Natural killer cell (primary cell): ENCODE measurements around the gene PROM1. TPM values are rescaled to one million over a fixed set of nuclear protein-coding genes. Genes with fewer than 3 reads are reported as not detected.

Source experiments
- ATAC-seq, 3 donors: fragments of 150-1000 bp in 2 of 3; fragments of 200-7000 bp in 1 of 3; cut with Tn5 transposase; 1 replicate in 1 of 3; 2 replicates in 2 of 3; pipeline ENCODE4 v1.10.0; 2021; ENCODE audit warnings: mild to moderate bottlenecking in 2 of 3, moderate library complexity in 2 of 3
- DNase-seq, 2 donors: peaks; one replicate each; pipeline versions ENCODE4 v3.0.0 to v3.0.0-alpha.2; 2013 to 2021; ENCODE audit warnings: mixed read lengths in 1 of 2
- H3K27ac ChIP-seq: one replicate; pipeline ENCODE4 v1.5.1; 2013; ENCODE audit warnings: mild to moderate bottlenecking, low read length
- H3K27me3 ChIP-seq: one replicate; pipeline ENCODE4 v1.6.1; 2013; ENCODE audit warnings: low read length; ENCODE audit not compliant: control insufficient read depth, insufficient read depth
- H3K36me3 ChIP-seq: one replicate; pipeline ENCODE4 v1.6.1; 2013; ENCODE audit warnings: low read length; ENCODE audit not compliant: control insufficient read depth, insufficient read depth
- H3K4me1 ChIP-seq: one replicate; pipeline ENCODE4 v1.6.1; 2013; ENCODE audit warnings: low read length; ENCODE audit not compliant: control insufficient read depth, insufficient read depth
- H3K4me3 ChIP-seq: one replicate; pipeline ENCODE4 v1.5.1; 2013; ENCODE audit warnings: low read length
- H3K9me3 ChIP-seq: one replicate; pipeline ENCODE4 v1.6.1; 2013; ENCODE audit warnings: low read length; ENCODE audit not compliant: control insufficient read depth, insufficient read depth
- H3K27ac Mint-ChIP-seq, 2 donors: one replicate each; pipeline ENCODE4 v1.8.0; 2022; ENCODE audit warnings: mild to moderate bottlenecking in 2 of 2, mixed read lengths in 2 of 2, moderate library complexity in 1 of 2
- H3K27me3 Mint-ChIP-seq, 2 donors: one replicate each; pipeline ENCODE4 v1.8.0; 2022; ENCODE audit warnings: low read depth in 2 of 2, mixed read lengths in 2 of 2
- H3K36me3 Mint-ChIP-seq: one replicate; pipeline ENCODE4 v1.8.0; 2022; ENCODE audit warnings: mixed read lengths
- H3K4me1 Mint-ChIP-seq, 2 donors: one replicate each; pipeline ENCODE4 v1.8.0; 2022; ENCODE audit warnings: mixed read lengths in 2 of 2
- H3K4me3 Mint-ChIP-seq: one replicate; pipeline ENCODE4 v1.8.0; 2022; ENCODE audit warnings: mild to moderate bottlenecking, moderate library complexity, mixed read lengths
- H3K9me3 Mint-ChIP-seq, 2 donors: one replicate each; pipeline ENCODE4 v1.8.0; 2022; ENCODE audit warnings: mixed read lengths in 2 of 2
- CTCF ChIP-seq: fragments of 200-600 bp; IDR thresholded peaks from one replicate; pipeline ENCODE4 v1.8.0; 2022; ENCODE audit warnings: antibody characterized with exemption
- whole genome bisulfite sequencing: methylation state at CpG from one replicate; pipeline ENCODE4 v1.1.7; 2013; ENCODE audit warnings: missing lambda C conversion rate; ENCODE audit not compliant: insufficient coverage; 5-methylcytosine and 5-hydroxymethylcytosine counted together
- intact Hi-C: fragments of 100-400 bp; cut with micrococcal nuclease; formaldehyde crosslinking; loops from one replicate; pipeline ENCODE4 v1.14.2; 2022
- total RNA-seq, 4 donors: library from RNA; stranded (reverse); fragments of 120-200 nt in 1 of 4; gene quantifications; one replicate each; pipeline versions ENCODE4 v1.2.3 to v1.2.4, GENCODE V29; 2013 to 2022

The PROM1 gene
- total RNA-seq, 3 donors from 2014 or later (not counting 1 experiment from before 2014, with no cell fraction given), result not detected

- no peaks in the 10 kb centered on the region for H3K9me3 ChIP-seq
- Mint-ChIP-seq H3K9me3 (peaks cover 0 to under 1% of the 10 kb centered on the region in 2 donors), H3K27me3 (peaks cover 1 to 10% of the 10 kb centered on the region in 2 donors), H3K36me3 (no peaks in the 10 kb centered on the region), H3K27ac (no peak overlapping the region), H3K4me3 (no peak overlapping the region), H3K4me1 (peaks cover 0 to 4% of the 10 kb centered on the region in 2 donors)
- WGBS, result 67% methylated on average over 1 of the region's 1 CpG
- no peak for TF ChIP-seq CTCF
- no peaks in the 10 kb centered on the region for H3K27me3 ChIP-seq
- no peak overlapping the region for H3K4me3 ChIP-seq
- no peak for ATAC-seq
- H3K4me1 ChIP-seq, result peaks cover 3% of the 10 kb centered on the region
- H3K36me3 ChIP-seq, result no peaks in the 10 kb centered on the region
- no peak overlapping the region for H3K27ac ChIP-seq
- DNase-seq, result no peak
- intact Hi-C loops, result no loop called here
These were observed 45.5 kb upstream of the PROM1 start for GRCh38 chr4:16129336-16129735.

- ATAC-seq, result no peak
- DNase-seq, result no peak
- H3K27me3 ChIP-seq, result no peaks in the 10 kb centered on the region
- no peaks in the 10 kb centered on the region for H3K9me3 Mint-ChIP-seq
- no peaks in the 10 kb centered on the region for H3K36me3 Mint-ChIP-seq
- no peak overlapping the region for H3K27ac ChIP-seq
- no peak for TF ChIP-seq CTCF
- H3K27me3 Mint-ChIP-seq, result no peaks in the 10 kb centered on the region
- H3K4me3 ChIP-seq, result no peak overlapping the region
- peaks cover 14% of the 10 kb centered on the region for H3K4me1 ChIP-seq
- no peaks in the 10 kb centered on the region for H3K9me3 ChIP-seq
- H3K27ac Mint-ChIP-seq, result no peak overlapping the region
- WGBS, result 88% methylated on average over 1 of the region's 1 CpG
- intact Hi-C loops, result no loop called here
- H3K36me3 ChIP-seq, result no peaks in the 10 kb centered on the region
- H3K4me1 Mint-ChIP-seq, result peaks cover 7 to 17% of the 10 kb centered on the region in 2 donors
- no peak overlapping the region for H3K4me3 Mint-ChIP-seq
These were observed 42.9 kb upstream of the PROM1 start for GRCh38 chr4:16126714-16127113.

- ATAC-seq (no peak), DNase-seq (no peak)
- H3K36me3 ChIP-seq, result no peaks in the 10 kb centered on the region
- peaks cover 14% of the 10 kb centered on the region for H3K4me1 ChIP-seq
- Mint-ChIP-seq H3K4me1 (peaks cover 7 to 17% of the 10 kb centered on the region in 2 donors), H3K4me3 (no peak overlapping the region), H3K27ac (no peak overlapping the region), H3K9me3 (no peaks in the 10 kb centered on the region), H3K27me3 (no peaks in the 10 kb centered on the region), H3K36me3 (no peaks in the 10 kb centered on the region)
- H3K27ac ChIP-seq, result no peak overlapping the region
- intact Hi-C loops, result no loop called here
- no peak overlapping the region for H3K4me3 ChIP-seq
- no peaks in the 10 kb centered on the region for H3K9me3 ChIP-seq
- no peaks in the 10 kb centered on the region for H3K27me3 ChIP-seq
- 62% methylated on average over 8 of the region's 8 CpGs for WGBS
- no peak for TF ChIP-seq CTCF
These were observed 42.0 kb upstream of the PROM1 start for GRCh38 chr4:16125571-16126445.
